Uterus (tissue), 2 donors: ENCODE results near the gene C16orf86.

Experiments
- CTCF ChIP-seq, 4 experiments: fragments of 200-600 bp in 2 of 4; fragments of 450-650 bp in 2 of 4; sonication (generic) in 2 of 4; IDR thresholded peaks; one replicate each; pipeline ENCODE4 v1.5.1; 2016 to 2019; ENCODE audit warnings: antibody characterized with exemption in 4 of 4, mild to moderate bottlenecking in 2 of 4, moderate library complexity in 1 of 4
- POLR2A ChIP-seq, 2 donors: fragments of 450-650 bp; IDR thresholded peaks; one replicate each; pipeline ENCODE4 v1.6.1; 2016; ENCODE audit warnings: antibody characterized with exemption in 2 of 2, mild to moderate bottlenecking in 1 of 2, moderate library complexity in 1 of 2

GRCh38 chr16:67656344-67657016, 10.1 kb upstream of the C16orf86 start:
- TF ChIP-seq CTCF (IDR thresholded peaks at IDR 0.05) (no peak), POLR2A (IDR thresholded peaks at IDR 0.05) (no peak)
